ENCODE data around the gene PTPRK.

The PTPRK gene

GRCh38 chr6:127956956-127957355, 563.4 kb downstream of the PTPRK start:
- Histone ChIP-seq H3K27me3 (ENCODE audit: control insufficient read depth, insufficient read depth, low read length) (no peaks in the 10 kb centered on the region), H2AFZ (no peak overlapping the region), H3K79me2 (no peaks in the 10 kb centered on the region), H3K36me3 (ENCODE audit: control insufficient read depth, insufficient read depth, low read length) (no peaks in the 10 kb centered on the region), H3K4me2 (ENCODE audit: low read length) (no peak overlapping the region), H3K9ac (no peak overlapping the region), H3K4me1 (no peaks in the 10 kb centered on the region), H3K4me3 (ENCODE audit: low read depth, low read length) (no peak overlapping the region), H3K27ac (no peak overlapping the region), H3K9me3 (ENCODE audit: control insufficient read depth, low read length) (no peaks in the 10 kb centered on the region)
- no peak for TF ChIP-seq CTCF (IDR thresholded peaks at IDR 0.05)

GRCh38 chr6:127956260-127956888, 564.0 kb downstream of the PTPRK start:
- Histone ChIP-seq H2AFZ (no peak overlapping the region), H3K36me3 (ENCODE audit: control insufficient read depth, insufficient read depth, low read length) (no peaks in the 10 kb centered on the region), H3K4me1 (no peaks in the 10 kb centered on the region), H3K4me3 (ENCODE audit: low read depth, low read length) (no peak overlapping the region), H3K27ac (no peak overlapping the region), H3K9ac (no peak overlapping the region), H3K9me3 (ENCODE audit: control insufficient read depth, low read length) (no peaks in the 10 kb centered on the region), H3K79me2 (no peaks in the 10 kb centered on the region), H3K27me3 (ENCODE audit: control insufficient read depth, insufficient read depth, low read length) (no peaks in the 10 kb centered on the region), H3K4me2 (ENCODE audit: low read length) (no peak overlapping the region)
- TF ChIP-seq CTCF (IDR thresholded peaks at IDR 0.05) = no peak

GRCh38 chr6:127954082-127954481, 566.3 kb downstream of the PTPRK start:
- Histone ChIP-seq H3K4me3 (ENCODE audit: low read depth, low read length) (no peak overlapping the region), H3K27me3 (ENCODE audit: control insufficient read depth, insufficient read depth, low read length) (no peaks in the 10 kb centered on the region), H3K9me3 (ENCODE audit: control insufficient read depth, low read length) (no peaks in the 10 kb centered on the region), H3K9ac (no peak overlapping the region), H3K4me1 (no peaks in the 10 kb centered on the region), H3K27ac (no peak overlapping the region), H3K4me2 (ENCODE audit: low read length) (no peak overlapping the region), H2AFZ (no peak overlapping the region), H3K79me2 (no peaks in the 10 kb centered on the region), H3K36me3 (ENCODE audit: control insufficient read depth, insufficient read depth, low read length) (no peaks in the 10 kb centered on the region)
- TF ChIP-seq CTCF (IDR thresholded peaks at IDR 0.05) = no peak

- H3K4me1 ChIP-seq = no peaks in the 10 kb centered on the region
- H3K4me2 ChIP-seq (ENCODE audit: low read length) = no peak overlapping the region
- H2AFZ ChIP-seq = no peak overlapping the region
- no peaks in the 10 kb centered on the region for H3K79me2 ChIP-seq
- no peak for TF ChIP-seq CTCF (IDR thresholded peaks at IDR 0.05)
- H3K27ac ChIP-seq = no peak overlapping the region
- no peak overlapping the region for H3K4me3 ChIP-seq (ENCODE audit: low read depth, low read length)
- H3K9ac ChIP-seq = no peak overlapping the region
- H3K36me3 ChIP-seq (ENCODE audit: control insufficient read depth, insufficient read depth, low read length) = no peaks in the 10 kb centered on the region
- H3K9me3 ChIP-seq (ENCODE audit: control insufficient read depth, low read length) = no peaks in the 10 kb centered on the region
- no peaks in the 10 kb centered on the region for H3K27me3 ChIP-seq (ENCODE audit: control insufficient read depth, insufficient read depth, low read length)
Observed at GRCh38 chr6:127952831-127953230, 567.6 kb downstream of the PTPRK start.

GRCh38 chr6:127952176-127952575, 568.2 kb downstream of the PTPRK start:
- Histone ChIP-seq H3K79me2 (no peaks in the 10 kb centered on the region), H3K4me1 (no peaks in the 10 kb centered on the region), H3K27me3 (ENCODE audit: control insufficient read depth, insufficient read depth, low read length) (no peaks in the 10 kb centered on the region), H3K4me2 (ENCODE audit: low read length) (no peak overlapping the region), H3K4me3 (ENCODE audit: low read depth, low read length) (no peak overlapping the region), H3K27ac (no peak overlapping the region), H3K9me3 (ENCODE audit: control insufficient read depth, low read length) (no peaks in the 10 kb centered on the region), H3K36me3 (ENCODE audit: control insufficient read depth, insufficient read depth, low read length) (no peaks in the 10 kb centered on the region), H2AFZ (no peak overlapping the region), H3K9ac (no peak overlapping the region)
- no peak for TF ChIP-seq CTCF (IDR thresholded peaks at IDR 0.05)

Measured in parathyroid adenoma (tissue), 2 donors.